ENCODE measurements around the gene ITPA.

The ITPA gene

GRCh38 chr20:3168079-3168828 is 41.0 kb upstream of the ITPA start:
- no peak for TF ChIP-seq CTCF (conservative IDR thresholded peaks at IDR 0.05; ENCODE audit: low read depth)
- no peak for DNase-seq (ENCODE audit: low spot score)
- POLR2A ChIA-PET (ENCODE audit: low non-redundant PET), result no interaction called here
- no peak overlapping the region for H3K27ac ChIP-seq
- CTCF ChIA-PET, result interaction anchor here (0.6 kb wide), 1 partner anchor 114 kb away, joined by 3 read pairs; no protein-coding TSS in a partner anchor

- no peak overlapping the region for H3K27ac ChIP-seq
- ChIA-PET CTCF (no interaction called here), POLR2A (ENCODE audit: low non-redundant PET) (no interaction called here)
- DNase-seq (ENCODE audit: low spot score), result no peak
- no peak for TF ChIP-seq CTCF (conservative IDR thresholded peaks at IDR 0.05; ENCODE audit: low read depth)
These were observed 40.3 kb upstream of the ITPA start for GRCh38 chr20:3168829-3169590.

- DNase-seq (ENCODE audit: low spot score), result no peak
- no peak for TF ChIP-seq CTCF (conservative IDR thresholded peaks at IDR 0.05; ENCODE audit: low read depth)
- ChIA-PET CTCF (interaction anchor here (1.1 kb wide), 1 partner anchor 11 kb away, joined by 8 read pairs; no protein-coding TSS in a partner anchor), POLR2A (ENCODE audit: low non-redundant PET) (no interaction called here)
- no peak overlapping the region for H3K27ac ChIP-seq
These were observed 37.7 kb upstream of the ITPA start for GRCh38 chr20:3171391-3172125.

GRCh38 chr20:3172126-3172932 is 37.0 kb upstream of the ITPA start:
- no peak for TF ChIP-seq CTCF (conservative IDR thresholded peaks at IDR 0.05; ENCODE audit: low read depth)
- no peak for DNase-seq (ENCODE audit: low spot score)
- CTCF ChIA-PET, result interaction anchor here (0.6 to 1.1 kb wide), 2 partner anchors 12 to 391 kb away, joined by 3 to 8 read pairs; no protein-coding TSS in a partner anchor
- POLR2A ChIA-PET (ENCODE audit: low non-redundant PET), result no interaction called here
- no peak overlapping the region for H3K27ac ChIP-seq

- ChIA-PET POLR2A (ENCODE audit: low non-redundant PET) (no interaction called here), CTCF (interaction anchor here (0.6 kb wide), 1 partner anchor 390 kb away, joined by 3 read pairs; no protein-coding TSS in a partner anchor)
- DNase-seq (ENCODE audit: low spot score), result peak; percentile 73
- TF ChIP-seq CTCF (conservative IDR thresholded peaks at IDR 0.05; ENCODE audit: low read depth), result no peak
- H3K27ac ChIP-seq, result peak within 1 kb of the TSS; percentile 40
These were observed 36.2 kb upstream of the ITPA start, which contains the start of gene LZTS3 for GRCh38 chr20:3172933-3173609. TSS of gene LZTS3 (minus strand) at chr20:3173549. CDS start at chr20:3167163, 6,386 bp downstream.

Measured in RWPE1 (cell line).